ENCODE results near the gene ORAI3.

DNA sequence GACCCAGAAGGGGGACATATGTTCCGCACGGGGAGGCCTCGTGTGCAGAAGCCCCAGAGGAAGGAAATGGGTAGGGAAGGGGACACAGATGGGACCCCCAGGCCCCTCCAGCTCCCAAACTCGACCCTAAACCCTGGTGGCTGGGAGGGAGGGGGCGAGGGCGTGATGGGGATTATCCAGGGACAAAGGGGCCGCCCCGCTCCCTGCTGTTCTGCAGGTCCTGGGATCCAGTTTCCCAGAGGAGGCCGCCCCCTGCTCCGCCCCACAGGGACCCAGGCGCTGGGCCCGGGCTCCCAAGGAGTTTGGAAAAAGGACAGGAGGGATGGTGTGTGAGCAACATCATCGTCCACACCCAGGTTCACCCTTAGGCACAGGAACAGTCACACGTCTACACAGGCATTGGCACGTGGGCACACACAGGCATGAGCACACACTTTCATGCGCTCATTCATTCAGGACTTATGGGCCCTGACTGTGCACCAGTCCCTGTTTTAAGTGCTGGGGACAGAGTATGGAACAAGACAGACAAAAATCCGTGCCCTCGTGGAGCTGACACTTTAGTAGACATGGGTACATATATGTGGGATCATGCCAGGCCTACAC lies 38.3 kb upstream of the ORAI3 start:
- TF ChIP-seq, protein P1, sequence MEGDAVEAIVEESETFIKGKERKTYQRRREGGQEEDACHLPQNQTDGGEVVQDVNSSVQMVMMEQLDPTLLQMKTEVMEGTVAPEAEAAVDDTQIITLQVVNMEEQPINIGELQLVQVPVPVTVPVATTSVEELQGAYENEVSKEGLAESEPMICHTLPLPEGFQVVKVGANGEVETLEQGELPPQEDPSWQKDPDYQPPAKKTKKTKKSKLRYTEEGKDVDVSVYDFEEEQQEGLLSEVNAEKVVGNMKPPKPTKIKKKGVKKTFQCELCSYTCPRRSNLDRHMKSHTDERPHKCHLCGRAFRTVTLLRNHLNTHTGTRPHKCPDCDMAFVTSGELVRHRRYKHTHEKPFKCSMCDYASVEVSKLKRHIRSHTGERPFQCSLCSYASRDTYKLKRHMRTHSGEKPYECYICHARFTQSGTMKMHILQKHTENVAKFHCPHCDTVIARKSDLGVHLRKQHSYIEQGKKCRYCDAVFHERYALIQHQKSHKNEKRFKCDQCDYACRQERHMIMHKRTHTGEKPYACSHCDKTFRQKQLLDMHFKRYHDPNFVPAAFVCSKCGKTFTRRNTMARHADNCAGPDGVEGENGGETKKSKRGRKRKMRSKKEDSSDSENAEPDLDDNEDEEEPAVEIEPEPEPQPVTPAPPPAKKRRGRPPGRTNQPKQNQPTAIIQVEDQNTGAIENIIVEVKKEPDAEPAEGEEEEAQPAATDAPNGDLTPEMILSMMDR (IDR thresholded peaks at IDR 0.05), result no peak
- TF ChIP-seq POLR2AphosphoS5 (IDR thresholded peaks at IDR 0.05) (no peak), POLR2A (IDR thresholded peaks at IDR 0.05) (no peak)

Measured in breast epithelium (tissue), 3 donors.